Measurements from ENCODE around the gene RBP7.

The RBP7 gene

DNA sequence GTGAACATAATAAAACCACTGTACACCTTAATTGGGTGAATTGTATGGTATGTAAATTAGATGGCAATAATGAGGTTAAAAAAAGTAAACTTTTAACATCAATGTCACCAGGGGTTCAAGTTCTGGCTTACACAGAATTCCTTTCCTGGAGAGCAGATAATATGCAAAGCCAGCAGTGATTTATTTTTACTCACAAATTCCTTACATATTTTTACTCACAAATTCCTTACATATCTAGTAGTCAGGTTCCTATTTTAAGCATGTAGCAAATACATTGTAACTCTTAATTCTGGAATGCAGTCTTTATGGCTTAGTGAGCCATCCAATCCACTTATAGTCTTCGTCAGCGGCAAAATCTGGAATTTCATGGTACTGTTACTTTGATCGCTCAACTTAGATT lies 34.4 kb downstream of the RBP7 start:
- no peak for DNase-seq (ENCODE audit: low spot score)

DNA sequence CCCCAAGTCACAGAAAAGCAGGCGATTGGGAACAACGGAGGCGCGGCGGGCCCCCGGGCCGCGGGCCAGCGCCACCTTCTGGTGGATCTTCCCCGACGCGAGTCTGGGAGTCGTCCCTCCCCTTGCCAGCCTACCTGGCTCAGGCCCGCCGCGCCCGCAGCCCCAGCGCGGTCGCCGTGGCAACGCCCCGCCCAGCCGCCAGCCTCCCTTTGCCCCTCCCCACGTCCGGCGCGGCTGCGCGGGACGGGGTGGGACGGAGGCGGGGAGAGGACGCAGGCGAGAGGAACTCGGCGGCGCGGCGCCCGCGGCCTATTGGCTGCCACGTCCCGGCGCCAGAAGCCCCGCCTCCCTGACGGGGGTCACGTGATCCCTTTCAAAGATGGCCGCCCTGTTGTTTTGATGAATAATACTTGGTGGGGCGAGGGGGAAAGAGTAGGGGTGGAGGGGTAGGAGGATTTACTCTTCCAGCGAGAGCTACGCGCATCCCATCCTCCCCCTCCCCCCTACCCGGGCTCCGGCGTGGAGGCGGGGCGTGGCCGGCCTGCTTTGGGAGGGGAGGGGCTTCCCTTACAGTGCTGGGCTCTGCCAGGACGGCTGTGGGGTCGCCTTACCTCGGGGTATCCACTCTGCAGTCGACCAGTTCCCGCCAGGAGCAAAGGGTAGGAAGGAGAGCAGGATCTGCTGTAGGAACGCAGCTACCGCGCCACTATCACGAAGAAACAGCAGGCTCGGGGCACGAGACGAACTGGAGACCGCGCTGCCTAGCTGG lies 35.7 kb downstream of the RBP7 start, which contains the start of gene UBE4B:
Gene UBE4B (plus strand): TSS at position 369 of the 769 bp plus-strand sequence. CDS start 713 bp downstream, outside the sequence.
- peak; percentile 91 for DNase-seq (ENCODE audit: low spot score)

DNA sequence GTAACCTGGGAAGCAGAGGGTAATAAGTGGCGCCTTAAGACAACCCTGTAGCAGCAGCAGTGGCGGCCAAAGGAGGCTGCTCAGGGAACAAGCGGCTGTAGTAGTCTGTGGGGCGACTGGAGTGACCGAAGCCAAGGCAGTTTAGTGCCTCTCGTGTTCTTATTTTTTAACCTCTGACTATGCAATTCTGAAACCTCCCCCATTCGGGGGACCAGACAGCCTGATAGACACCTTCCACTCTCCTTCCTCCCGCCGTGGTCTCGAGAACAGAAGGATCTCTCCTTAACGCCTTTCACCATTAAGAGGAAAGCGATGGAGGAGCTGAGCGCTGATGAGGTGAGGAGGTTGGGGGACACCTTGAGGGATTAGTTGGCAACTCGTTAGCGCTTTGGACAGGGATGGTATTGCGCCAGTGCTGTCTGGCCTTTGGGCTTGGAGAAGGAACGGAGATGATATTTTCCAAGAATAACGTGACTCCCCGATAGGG lies 36.4 kb downstream of the RBP7 start:
- no peak for DNase-seq (ENCODE audit: low spot score)

DNA sequence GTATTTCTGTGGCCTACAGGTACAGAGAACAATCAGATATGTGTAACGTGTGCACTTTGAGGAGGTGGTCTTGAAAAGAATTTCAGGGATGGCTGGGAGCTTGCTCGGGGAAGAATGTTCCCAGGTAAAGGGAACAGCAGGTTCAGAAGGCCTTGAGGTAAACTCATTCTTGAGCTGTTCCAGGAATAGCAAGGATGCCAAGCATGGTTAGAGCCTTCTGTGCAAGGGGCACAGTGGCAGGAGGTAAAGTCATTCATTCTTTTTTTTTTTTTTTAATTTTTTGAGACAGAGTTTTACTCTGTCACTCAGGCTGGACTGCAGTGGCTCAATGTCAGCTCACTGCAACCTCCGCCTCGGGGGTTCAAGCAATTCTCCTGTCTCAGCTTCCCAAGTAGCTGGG lies 45.7 kb downstream of the RBP7 start:
- DNase-seq (ENCODE audit: low spot score) = no peak

DNA sequence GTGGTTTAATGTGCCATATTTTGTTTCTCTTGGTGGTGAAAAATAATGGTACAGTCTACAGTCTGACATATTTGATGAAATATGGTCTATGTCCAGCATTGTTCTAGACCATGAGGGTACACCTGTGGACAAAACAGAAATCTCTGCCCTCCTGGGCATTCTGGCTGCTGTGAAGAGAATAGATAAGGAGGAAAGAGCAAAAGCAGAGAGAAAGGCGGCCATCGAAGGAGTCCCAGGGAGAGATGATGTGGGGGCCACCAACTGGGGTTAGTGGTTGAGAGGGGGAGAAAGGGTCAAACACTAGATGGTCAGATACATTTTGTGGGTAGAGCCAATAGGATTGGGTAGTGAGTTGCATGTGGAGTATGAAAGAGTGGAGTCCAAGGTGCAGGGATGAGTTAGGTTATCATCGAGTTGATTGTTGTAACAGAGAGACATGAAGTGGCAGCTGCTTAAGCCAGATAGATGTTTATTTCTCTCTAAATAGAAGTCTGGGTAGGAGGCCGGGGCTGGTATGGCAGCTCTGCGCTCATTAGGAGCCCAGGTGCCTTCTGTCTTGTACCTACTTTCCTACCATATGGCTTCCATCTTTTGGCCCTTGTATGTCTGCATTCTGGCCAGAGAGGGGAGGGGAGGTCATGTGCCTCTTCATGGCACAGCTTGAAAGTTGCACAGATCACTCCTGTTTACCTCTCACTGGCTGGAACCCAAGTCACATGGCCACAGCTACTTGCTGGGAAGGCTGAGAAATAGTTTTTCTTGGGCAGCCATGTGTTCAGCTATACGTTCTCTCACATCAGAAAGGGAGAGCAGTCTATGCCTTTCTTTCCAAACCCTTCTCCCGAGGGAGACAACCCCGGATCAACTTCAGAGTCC lies 48.7 kb downstream of the RBP7 start:
- no peak for DNase-seq (ENCODE audit: low spot score)

DNA sequence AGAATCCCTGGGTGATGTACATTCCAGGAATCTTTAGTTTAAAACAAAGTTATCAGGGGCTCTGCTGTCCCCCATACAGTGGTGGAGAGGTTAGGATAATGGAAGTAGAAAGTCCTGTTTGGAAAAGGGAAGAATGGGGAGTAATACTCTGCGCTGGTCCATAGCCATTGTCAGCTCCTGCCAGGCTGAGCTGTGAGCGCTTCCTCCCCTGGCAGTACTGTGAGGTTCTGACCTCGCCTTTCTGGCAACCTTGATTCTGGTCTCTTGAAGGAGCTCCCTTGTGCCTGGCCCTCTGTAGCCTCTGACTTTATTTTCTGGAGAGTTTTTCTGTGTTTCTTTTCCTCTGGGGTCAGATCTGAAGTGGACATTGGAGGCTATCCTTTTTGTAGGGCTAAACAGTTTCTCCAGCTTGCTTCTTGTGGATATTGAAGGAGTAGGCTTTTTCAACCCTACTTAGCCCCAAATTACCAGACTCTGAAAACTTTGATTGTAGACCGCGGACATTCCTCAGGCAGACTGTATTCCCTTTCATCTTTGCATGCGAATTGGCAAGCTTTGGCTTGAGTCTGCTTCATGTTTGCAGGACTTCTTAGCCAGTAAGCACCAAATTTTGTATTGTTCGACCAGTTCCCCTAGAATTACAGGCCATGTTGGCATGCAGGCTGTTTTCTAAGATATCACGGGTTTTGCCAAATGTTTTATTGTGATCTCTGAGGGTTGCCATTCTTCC lies 49.5 kb downstream of the RBP7 start:
- DNase-seq (ENCODE audit: low spot score) = no peak

DNA sequence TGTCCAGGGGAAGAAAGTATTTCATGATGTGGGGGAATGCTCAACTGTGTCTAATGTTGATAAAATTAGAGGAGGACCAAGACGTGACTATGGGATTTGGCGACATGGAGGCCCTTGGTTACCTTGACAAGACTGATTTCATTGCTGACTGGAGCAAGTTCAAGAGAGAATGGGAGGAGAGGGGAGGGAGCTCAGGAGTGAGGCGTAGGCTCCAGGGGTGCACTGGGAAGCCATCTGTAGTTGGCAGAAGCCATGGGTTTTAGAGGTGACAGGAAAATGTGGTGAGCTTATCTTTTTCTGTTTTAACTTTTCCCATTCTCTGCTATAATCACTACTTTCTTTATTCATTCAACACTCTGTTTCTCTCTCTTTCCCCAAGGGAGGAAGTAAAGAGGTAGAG lies 51.6 kb downstream of the RBP7 start:
- no peak for DNase-seq (ENCODE audit: low spot score)

DNA sequence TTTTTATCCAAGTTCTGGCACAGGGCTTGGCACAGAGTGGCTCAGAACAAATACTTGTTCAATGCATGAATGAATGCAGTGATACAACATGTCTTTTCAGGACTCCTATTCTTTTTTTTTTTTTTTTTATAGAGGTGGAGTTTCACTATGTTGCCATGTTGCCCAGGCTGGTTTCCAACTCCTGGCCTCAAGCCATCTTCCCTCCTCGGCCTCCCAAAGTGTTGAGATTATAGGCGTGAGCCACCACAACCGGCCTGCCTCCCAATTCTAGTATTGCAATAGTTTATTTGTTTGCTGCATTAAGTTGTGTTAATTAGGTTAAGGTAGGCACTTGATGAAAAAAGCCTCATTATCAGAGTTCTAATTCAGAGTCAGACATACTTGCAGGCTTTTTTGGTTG lies 53.6 kb downstream of the RBP7 start:
- DNase-seq (ENCODE audit: low spot score) = no peak

DNA sequence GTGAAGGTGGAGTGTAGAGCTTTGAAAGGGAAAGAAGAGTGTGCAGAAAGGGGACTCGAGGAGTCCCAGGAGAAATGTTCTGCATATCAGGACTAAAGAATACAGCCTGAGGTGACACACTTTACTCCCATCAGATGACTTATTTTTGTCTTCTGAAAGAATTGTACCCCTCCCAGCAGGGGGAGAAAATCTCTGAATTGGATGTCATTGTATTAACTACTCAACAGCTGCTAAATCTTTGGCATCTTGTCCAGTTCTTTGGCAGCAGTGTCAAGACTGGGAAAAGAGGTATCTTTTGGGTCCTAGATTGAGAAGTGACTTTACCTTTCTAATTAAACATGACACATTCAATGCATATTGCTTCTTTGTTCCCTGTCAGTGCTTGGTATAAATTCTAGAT lies 54.6 kb downstream of the RBP7 start:
- DNase-seq (ENCODE audit: low spot score) = no peak

DNA sequence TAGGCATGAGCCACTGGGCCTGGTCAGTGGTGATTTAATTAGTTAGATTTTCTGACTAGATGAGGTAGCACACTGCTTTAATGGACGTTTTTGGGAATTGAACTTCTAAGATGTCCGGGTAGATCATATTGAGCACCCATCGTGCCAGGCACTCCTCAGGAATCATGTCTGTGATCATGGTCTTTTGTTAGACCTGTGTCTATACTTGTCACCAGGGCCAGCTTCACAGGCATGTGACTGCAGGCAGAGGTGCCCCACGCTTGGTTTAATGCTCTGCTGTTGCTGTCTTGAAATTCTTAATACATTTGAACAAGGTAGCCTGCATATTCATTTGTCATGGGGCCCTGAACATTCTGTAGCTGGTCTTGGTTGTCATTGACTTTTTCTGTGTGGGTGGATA lies 55.3 kb downstream of the RBP7 start:
- DNase-seq (ENCODE audit: low spot score) = no peak

DNA sequence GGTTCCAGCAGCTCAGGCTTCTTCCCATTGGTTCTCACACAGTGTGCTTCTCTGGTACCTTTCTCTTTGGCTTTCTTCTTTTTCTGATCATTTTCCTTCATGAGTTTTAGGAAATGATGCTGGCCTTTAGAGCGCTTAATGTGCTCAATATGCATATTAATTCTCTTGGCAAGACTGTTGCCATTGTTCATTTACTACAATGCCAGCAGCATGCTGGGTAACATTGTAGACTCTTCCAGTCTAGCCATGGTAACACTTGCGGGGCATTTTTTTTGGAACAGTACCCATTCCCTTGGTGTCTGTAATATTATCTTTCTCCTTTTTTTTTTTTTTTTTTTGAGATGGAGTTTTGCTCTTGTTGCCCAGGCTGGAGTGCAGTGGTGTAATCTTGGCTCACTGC lies 57.4 kb downstream of the RBP7 start:
- DNase-seq (ENCODE audit: low spot score) = no peak

DNA sequence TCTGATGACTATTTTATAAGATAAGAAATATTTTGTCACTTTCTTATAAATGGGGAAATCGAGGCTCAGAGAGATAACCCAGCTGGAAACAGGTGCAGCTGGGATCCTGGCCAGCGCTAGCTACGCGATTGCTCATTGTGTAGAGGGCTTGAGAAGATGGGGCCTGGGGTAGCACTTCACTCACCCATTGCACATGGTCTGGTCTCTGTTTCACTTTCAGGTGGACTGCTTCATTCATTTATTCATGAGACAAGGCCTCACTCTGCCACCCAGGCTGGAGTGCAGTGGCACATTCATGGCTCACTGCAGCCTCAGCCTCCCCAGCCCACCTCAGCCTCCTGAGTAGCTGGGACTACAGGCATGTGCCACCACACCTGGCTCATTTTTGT lies 59.6 kb downstream of the RBP7 start:
- no peak for DNase-seq (ENCODE audit: low spot score)

DNA sequence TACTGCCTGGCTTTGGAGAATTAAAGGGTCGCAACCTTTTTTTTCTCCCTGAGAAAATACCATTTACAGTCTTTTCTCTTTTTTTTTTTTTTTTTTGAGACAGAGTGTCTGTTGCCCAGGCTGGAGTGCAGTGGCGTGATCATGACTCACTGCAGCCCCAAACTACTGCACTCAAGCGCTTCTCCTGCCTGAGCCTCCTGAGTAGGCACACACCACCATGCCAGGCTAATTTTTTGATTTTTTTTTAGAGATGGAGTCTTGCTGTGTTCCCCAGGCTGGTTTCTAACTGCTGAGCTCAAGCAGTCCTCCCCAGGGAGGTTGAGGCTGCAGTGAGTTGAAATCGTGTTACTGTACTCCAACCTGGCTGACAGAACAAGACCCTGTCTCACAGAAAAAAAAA lies 60.3 kb downstream of the RBP7 start:
- DNase-seq (ENCODE audit: low spot score) = no peak

DNA sequence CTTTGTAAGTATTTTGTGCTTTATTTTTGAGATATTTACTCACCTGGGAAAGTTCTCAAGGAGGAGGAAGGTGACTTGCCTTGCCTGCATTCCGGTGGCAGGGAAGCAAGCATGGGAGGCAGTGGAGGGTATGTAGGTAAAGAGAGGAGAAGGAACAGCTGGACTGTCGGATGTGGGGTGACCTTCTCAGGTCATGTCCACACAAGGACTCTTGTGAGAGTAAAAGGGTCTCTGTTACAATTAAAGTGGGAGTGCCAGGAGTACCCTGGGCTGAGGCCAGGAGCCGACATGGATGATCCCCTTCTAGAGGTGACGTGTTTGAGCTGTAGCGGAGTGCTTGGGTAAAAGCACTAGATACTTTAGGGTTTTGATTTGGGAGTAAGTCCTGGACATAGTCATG lies 60.8 kb downstream of the RBP7 start:
- DNase-seq (ENCODE audit: low spot score) = no peak

DNA sequence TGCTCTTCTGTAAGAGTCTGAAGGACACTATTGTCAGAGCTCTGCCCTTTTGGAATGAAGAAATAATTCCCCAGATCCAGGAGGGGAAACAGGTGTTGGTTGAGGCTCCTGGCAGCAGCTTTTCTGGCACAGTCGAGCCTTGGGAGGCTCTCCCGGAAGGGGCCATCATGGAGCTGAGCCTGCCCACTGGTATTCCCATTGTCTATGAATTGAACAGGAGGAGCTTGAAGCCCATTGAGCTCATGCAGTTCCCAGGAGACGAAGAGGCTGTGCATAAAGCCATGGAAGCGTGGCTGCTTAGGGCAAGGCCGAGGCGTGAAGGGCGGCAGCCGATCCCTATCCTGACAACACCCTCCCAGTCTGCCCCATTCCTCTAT lies 62.3 kb downstream of the RBP7 start:
- DNase-seq (ENCODE audit: low spot score) = no peak

DNA sequence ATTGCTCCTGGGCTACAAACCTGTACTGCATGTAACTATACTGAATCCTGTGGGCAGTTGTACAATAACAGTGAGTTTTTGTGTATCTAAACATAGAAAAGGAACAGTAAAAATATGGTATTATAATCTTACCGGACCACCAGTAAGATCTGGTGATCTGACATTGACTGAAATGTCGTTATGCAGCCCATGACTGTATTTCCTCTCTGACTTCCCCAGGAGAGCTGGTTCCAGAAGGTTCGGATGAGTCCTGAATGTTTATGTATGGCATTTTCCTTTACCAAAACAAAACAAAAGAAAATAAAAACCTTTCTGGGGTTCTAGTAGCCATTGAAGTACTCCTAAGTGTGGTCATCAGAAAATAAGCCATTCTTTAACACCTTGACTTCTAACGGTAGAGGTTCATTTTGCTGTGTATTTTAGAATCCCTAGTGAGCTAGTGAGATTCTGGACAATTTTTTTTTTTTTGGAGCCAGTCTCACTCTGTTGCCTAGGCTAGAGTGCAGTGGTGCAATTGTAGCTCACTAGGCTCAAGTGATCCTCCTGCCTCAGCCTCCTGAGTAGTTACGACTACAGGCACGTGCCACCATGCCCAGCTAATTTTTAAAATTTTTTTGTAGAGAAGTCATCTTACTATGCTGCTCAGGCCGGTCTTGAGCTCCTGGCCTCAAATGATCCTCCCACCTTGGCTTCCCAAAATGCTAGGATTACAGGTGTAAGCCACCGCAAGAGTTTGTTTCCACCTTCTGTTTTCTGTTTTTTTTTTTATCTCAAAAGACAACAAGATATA lies 63.5 kb downstream of the RBP7 start:
- no peak for DNase-seq (ENCODE audit: low spot score)

DNA sequence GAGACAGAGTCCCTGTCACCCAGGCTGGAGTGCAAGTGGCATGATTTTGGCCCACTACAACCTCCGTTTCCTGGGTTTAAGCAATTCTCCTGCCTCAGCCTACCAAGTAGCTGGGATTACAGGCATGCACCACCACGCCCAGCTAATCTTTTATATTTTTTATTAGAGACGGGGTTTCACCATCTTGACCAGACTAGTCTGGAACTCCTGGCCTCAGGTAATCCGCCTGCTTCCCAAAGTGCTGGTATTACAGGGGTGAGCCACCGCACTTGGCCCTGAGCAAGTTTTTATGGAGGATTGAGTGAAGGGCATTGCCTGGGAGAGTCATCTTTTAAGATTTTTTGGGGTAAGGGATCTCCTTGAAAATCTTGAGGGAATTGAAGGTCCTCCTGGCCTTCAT lies 64.2 kb downstream of the RBP7 start:
- no peak for DNase-seq (ENCODE audit: low spot score)

DNA sequence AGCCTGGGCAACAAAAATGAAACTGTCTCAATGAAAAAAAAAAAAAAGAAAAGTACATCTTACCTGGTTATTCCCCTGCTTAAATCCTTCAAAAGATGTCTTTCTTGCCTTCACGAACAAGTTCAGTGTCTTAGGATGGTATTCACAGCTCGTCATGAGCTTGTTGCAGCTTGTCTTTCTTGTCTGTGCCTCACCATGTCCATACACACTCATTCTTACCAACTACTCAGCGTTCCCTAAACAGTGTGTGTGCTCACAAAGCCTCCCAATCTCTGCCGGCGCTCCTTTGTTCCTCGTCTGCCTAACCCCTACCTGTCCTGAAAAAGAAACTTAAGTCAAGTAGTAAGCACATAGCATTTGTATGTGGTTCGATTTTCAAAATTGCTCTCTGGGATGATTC lies 66.8 kb downstream of the RBP7 start:
- no peak for DNase-seq (ENCODE audit: low spot score)

DNA sequence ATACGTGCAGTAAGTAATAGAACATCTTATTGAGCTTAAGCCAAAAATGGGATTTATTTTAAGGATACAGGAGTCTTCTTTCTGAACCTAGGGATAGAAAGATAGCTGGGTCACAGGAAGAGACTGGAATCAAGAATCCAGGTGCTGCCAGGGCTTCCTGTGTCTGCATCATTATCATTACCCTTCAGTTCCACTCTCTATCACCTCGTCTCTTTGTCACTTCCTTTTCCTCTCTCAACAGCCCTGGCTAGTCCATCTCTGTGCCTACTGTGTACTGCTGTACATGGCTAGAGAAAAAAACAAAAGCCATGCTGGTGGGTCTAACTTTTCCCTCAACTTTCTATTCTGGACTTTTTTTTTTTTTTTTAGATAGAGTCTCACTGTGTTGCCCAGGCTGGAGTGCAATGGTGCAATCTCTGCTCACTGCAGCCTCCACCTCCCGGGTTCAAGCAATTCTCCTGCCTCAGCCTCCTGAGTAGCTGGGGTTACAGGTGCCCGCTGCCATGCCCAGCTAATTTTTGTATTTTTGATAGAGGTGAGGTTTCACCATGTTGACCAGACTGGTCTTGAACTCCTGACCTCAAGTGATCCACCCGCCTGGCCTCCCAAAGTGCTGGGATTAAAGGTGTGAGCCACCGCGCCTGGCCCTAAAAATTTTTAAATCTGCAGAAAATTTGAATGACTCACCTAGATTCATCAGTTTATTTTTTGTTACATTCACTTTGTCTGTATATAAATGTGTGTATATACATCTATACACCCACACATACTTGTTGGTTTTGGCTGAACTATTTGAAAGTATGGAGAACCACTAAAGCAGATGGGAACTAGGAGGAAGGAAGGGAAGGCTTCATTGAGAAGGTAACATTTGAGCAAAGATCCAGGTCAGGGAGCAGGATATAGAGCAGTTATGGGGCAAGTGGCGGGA lies 67.7 kb downstream of the RBP7 start:
- DNase-seq (ENCODE audit: low spot score) = no peak

DNA sequence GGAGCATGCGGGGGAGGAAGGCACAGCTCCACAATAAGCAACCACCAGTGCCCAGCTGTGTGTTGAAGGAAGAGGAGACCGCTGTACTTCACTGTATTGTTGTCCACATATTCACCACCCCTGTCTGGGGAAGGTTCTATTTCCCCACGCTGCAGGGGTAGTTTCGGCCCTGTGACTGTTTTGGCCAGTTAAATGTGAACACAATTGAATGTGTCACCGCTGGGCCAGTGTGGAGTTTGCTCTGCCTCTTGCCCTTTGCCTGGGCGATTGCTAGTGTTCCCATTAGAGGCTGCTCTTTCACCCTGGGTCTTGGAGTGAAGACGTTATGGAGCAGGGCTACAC lies 68.3 kb downstream of the RBP7 start:
- peak; percentile 27 for DNase-seq (ENCODE audit: low spot score)
